HL-60/S4 treated with retinoic acid at 250 ng/mL for 4 days and 3 days (cell line): Measurements from ENCODE around the gene TMEM117.

ENCODE experiments used
- in situ Hi-C: fragments of 300-500 bp; cut with MboI; formaldehyde crosslinking; loops from 2 replicates; pipeline ENCODE4 v1.7.0; 2022; ENCODE audit warnings: low sequenced_read_pairs

TMEM117 gene

GRCh38 chr12:43883748-43884147, 47.9 kb downstream of the TMEM117 start:
- in situ Hi-C loops = loop anchor here (25.0 kb wide), 1 partner anchor 446 kb away; no protein-coding TSS in a partner anchor

GRCh38 chr12:43884683-43885410, 49.0 kb downstream of the TMEM117 start:
- in situ Hi-C loops = loop anchor here (25.0 kb wide), 1 partner anchor 448 kb away; no protein-coding TSS in a partner anchor

GRCh38 chr12:43887397-43887796, 51.5 kb downstream of the TMEM117 start:
- in situ Hi-C loops = loop anchor here (25.0 kb wide), 1 partner anchor 450 kb away; no protein-coding TSS in a partner anchor

- in situ Hi-C loops = loop anchor here (25.0 kb wide), 1 partner anchor 455 kb away; no protein-coding TSS in a partner anchor
Observed at GRCh38 chr12:43891856-43892574, 56.1 kb downstream of the TMEM117 start.

- in situ Hi-C loops = loop anchor here (25.0 kb wide), 1 partner anchor 456 kb away; no protein-coding TSS in a partner anchor
Observed at GRCh38 chr12:43893670-43894069, 57.8 kb downstream of the TMEM117 start.

- in situ Hi-C loops = loop anchor here (25.0 kb wide), 1 partner anchor 458 kb away; no protein-coding TSS in a partner anchor
Observed at GRCh38 chr12:43895580-43896206, 59.8 kb downstream of the TMEM117 start.

GRCh38 chr12:43896496-43896895, 60.6 kb downstream of the TMEM117 start:
- in situ Hi-C loops = loop anchor here (25.0 kb wide), 1 partner anchor 459 kb away; no protein-coding TSS in a partner anchor

GRCh38 chr12:43898474-43898873, 62.6 kb downstream of the TMEM117 start:
- in situ Hi-C loops = loop anchor here (25.0 kb wide), 1 partner anchor 461 kb away; no protein-coding TSS in a partner anchor

- in situ Hi-C loops = loop anchor here (25.0 kb wide), 1 partner anchor 462 kb away; no protein-coding TSS in a partner anchor
Observed at GRCh38 chr12:43899574-43899973, 63.7 kb downstream of the TMEM117 start.

GRCh38 chr12:43903686-43904085, 67.8 kb downstream of the TMEM117 start:
- in situ Hi-C loops = no loop called here

- in situ Hi-C loops = no loop called here
Observed at GRCh38 chr12:43912859-43913258, 77.0 kb downstream of the TMEM117 start.

GRCh38 chr12:43914391-43914790, 78.5 kb downstream of the TMEM117 start:
- in situ Hi-C loops = no loop called here

- in situ Hi-C loops = no loop called here
Observed at GRCh38 chr12:43914923-43915468, 79.1 kb downstream of the TMEM117 start.

GRCh38 chr12:43917896-43918295, 82.0 kb downstream of the TMEM117 start:
- in situ Hi-C loops = no loop called here

GRCh38 chr12:43921666-43922337, 85.9 kb downstream of the TMEM117 start:
- in situ Hi-C loops = no loop called here

- in situ Hi-C loops = no loop called here
Observed at GRCh38 chr12:43930032-43930431, 94.2 kb downstream of the TMEM117 start.

- in situ Hi-C loops = no loop called here
Observed at GRCh38 chr12:43931187-43931586, 95.3 kb downstream of the TMEM117 start.

- in situ Hi-C loops = no loop called here
Observed at GRCh38 chr12:43935581-43935980, 99.7 kb downstream of the TMEM117 start.

GRCh38 chr12:43937947-43938346, 102.1 kb downstream of the TMEM117 start:
- in situ Hi-C loops = no loop called here

GRCh38 chr12:43942379-43942778, 106.5 kb downstream of the TMEM117 start:
- in situ Hi-C loops = no loop called here
